Activated CD4-positive, alpha-beta T cell treated with anti-CD3 and anti-CD28 coated beads, Interleukin-10, Interleukin-2, amounts not matched to agents 100 ng/mL and 50 ng/mL, durations not matched to agents 16 hours and 8 hours (primary cell): ENCODE results near the gene FKBP5.

Experiments used
- DNase-seq: peaks from one replicate; pipeline ENCODE4 v3.0.0-alpha.2; 2020

The FKBP5 gene

DNA sequence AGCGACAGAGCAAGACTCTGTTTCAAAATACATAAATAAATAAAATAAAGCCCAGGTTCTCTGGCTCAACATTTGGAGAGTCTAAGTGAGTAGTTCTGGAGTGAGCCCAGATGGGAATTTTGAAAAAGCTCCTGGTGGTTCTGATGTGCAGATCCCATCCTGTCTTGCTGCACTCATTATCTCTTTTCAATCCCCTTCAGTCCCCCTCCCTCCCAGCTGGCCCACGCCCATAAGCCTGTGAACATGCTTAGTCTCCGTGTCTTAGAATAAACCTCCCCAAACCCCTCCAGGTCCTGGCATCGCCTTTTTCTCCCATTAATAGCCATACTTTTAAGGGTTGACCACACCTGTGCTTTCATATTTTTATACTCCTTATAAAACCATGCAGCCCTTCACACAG, 156.6 kb downstream of the FKBP5 start:
- no peak for DNase-seq

DNA sequence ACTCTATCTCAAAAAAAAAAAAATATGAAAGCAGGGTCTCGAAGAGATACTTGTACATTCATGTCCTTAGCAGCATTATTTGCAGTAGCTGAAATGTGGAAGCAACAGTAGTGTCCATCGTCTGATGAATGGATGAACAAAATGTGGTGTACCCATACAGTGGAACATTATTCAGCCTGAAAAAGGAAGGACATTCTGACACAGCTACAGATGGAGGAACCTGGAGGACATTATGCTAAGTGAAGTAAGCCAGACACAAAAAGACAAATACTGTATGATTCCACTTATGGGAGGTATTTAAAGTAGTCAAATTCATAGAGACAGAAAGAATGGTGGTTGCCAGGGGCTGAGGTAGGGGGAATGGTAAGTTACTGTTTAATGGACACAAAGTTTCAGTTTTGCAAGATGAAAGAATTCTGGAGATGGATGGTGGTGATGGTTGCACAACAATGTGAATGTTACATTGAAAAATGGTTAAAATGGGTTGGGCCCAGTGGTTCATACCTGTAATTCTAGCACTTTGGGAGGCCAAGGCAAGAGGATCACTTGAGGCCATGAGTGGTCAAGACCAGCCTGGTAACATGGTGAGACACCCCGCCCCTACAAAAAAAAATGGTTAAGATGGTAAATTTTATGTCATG, 164.2 kb downstream of the FKBP5 start:
- DNase-seq, result no peak
